ENCODE measurements around the gene MISP3.

GRCh38 chr19:14112051-14112808, 39.6 kb downstream of the MISP3 start:
- TF ChIP-seq ZFP30 (CRISPR knock-in tag; IDR thresholded peaks at IDR 0.05), result no peak
- no peak for TF ChIP-seq ZNF70 (CRISPR knock-in tag; IDR thresholded peaks at IDR 0.05)
- TF ChIP-seq ZFP3 (CRISPR knock-in tag; IDR thresholded peaks at IDR 0.05), result no peak
- no peak for TF ChIP-seq TOX (CRISPR knock-in tag; IDR thresholded peaks at IDR 0.05; ENCODE audit: borderline replicate concordance)
- TF ChIP-seq CREB5 (CRISPR knock-in tag; IDR thresholded peaks at IDR 0.05; ENCODE audit: low read depth), result no peak
- TF ChIP-seq TSHZ2 (CRISPR knock-in tag; IDR thresholded peaks at IDR 0.05), result no peak
- no peak for TF ChIP-seq ZNF565 (CRISPR knock-in tag; conservative IDR thresholded peaks at IDR 0.05; ENCODE audit: low read depth)
- TF ChIP-seq PATZ1 (CRISPR knock-in tag; IDR thresholded peaks at IDR 0.05; ENCODE audit: borderline replicate concordance), result no peak
- TF ChIP-seq ARNTL (CRISPR knock-in tag; IDR thresholded peaks at IDR 0.05; ENCODE audit: borderline replicate concordance, low read depth), result no peak
- no peak for TF ChIP-seq CSDC2 (CRISPR knock-in tag; IDR thresholded peaks at IDR 0.05)
- no peak for TF ChIP-seq PPARA (CRISPR knock-in tag; IDR thresholded peaks at IDR 0.05; ENCODE audit: borderline replicate concordance)
- no peak for TF ChIP-seq RARB (CRISPR knock-in tag; IDR thresholded peaks at IDR 0.05)
- no peak for TF ChIP-seq GLIS3 (CRISPR knock-in tag; IDR thresholded peaks at IDR 0.05)
- TF ChIP-seq ZNF8 (CRISPR knock-in tag; IDR thresholded peaks at IDR 0.05), result no peak

Measured in SK-N-SH treated with all-trans-retinoic acid at 6 μM for 48 hours (cell line).